Cerebellar cortex (tissue), 1 donor: ENCODE data around the gene CYP4F12.

Experiments used
- DNase-seq: peaks from one replicate; pipeline ENCODE4 v3.0.0-alpha.2; 2015; ENCODE audit warnings: low spot score

CYP4F12 gene, protein sequence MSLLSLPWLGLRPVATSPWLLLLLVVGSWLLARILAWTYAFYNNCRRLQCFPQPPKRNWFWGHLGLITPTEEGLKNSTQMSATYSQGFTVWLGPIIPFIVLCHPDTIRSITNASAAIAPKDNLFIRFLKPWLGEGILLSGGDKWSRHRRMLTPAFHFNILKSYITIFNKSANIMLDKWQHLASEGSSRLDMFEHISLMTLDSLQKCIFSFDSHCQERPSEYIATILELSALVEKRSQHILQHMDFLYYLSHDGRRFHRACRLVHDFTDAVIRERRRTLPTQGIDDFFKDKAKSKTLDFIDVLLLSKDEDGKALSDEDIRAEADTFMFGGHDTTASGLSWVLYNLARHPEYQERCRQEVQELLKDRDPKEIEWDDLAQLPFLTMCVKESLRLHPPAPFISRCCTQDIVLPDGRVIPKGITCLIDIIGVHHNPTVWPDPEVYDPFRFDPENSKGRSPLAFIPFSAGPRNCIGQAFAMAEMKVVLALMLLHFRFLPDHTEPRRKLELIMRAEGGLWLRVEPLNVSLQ

DNA sequence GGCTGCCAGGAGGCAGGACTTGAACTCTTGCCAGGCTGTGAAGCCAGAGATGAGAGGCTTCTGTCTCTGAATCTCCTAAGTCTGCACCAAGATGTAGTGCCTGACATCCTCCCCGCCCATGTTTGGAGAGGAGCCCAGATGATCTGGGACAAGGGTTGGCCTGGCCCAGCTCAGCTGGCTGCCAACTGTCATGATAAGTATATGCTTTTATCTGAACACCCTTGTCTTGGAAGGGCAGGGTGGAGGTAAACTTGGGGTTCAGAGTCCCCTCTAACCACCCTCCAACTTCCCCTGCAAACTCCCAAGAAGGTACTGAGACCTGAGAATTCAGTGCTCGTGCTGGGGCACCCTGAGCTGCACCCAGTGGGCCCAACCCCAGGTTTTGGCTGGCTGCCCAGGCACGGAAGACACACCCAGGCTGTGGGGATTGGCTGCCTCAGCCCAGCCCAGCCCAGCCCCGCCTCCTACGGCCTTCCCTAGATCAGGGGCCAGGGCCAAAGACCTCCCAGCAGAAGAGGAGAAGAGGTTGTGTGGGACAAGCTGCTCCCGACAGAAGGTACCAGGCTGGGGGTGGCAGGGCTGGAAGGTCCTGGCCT, at the start of gene CYP4F12:
Gene CYP4F12 (plus strand): TSS at position 508 of the 596 bp plus-strand sequence. CDS start 443 bp downstream, outside the sequence.
- DNase-seq, result peak; percentile 33

GRCh38 chr19:15623711-15624318, 49.1 kb upstream of the CYP4F12 start:
- no peak for DNase-seq

DNA sequence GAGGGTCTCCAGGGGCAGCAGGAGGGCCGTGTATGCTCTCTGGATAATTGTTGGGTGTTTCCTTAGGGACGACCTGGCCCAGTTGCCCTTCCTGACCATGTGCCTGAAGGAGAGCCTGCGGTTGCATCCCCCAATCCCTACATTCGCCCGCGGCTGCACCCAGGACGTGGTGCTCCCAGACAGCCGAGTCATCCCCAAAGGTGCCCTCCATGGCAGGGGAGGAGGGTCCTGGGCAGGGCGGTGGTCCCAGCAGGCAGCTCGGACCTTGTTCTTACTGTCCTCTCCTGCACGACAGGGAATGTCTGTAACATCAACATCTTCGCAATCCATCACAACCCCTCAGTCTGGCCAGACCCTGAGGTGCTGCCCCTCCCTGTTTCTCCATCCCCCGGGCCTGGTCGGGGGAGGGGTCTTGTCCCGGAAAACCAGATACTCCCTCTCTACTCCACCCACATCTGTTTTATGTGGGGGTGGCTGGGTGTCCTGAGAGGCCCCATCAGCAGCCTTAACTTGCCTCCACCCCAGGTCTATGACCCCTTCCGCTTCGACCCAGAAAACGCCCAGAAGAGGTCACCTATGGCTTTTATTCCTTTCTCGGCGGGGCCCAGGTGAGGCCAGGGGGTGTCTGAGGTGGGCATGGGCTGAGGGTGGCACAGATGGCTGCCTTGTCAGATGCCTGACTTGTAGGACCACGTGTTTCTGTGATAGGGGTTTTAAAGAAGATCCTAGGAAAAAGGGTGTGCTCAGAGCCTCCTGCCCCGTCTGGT, 44.5 kb upstream of the CYP4F12 start:
- no peak for DNase-seq

DNA sequence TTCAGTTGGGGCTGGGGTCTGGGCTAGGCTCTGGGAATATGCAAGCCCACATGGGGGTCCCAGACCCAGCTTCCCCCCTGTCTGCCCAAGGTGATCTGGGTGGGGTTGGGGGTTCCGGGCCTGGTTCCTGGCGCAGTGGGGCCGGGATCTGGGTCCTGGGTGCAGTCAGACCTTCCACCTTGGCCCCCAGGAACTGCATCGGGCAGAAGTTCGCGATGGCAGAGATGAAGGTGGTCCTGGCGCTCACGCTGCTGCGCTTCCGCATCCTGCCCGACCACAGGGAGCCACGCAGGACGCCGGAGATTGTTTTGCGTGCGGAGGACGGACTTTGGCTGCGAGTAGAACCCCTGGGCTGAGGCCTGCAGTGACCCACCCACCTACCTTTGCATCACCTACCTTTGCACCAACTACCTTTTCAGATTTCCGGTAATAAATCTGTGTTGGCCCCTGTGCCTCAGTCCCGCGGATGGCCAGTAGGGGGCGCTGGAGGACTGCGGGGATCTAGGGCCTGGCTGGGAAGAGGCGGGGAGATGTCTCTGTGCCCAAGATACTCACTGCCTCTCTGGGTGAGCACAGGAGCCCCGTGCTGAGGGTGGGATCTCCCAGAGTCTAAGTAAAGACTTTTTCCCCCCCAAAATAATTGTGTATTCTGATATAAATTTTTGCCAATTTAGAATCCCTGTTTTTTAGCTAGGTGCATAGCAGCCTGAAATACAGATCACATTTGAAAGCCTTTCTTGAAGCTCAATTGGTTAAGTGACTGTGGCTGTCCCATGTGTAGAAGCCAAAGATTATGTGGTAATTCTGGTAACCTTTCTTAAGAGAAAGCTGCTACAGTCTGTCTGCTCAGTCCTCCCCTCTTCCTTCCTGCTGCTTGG, 43.6 kb upstream of the CYP4F12 start:
- peak; percentile 71 for DNase-seq

GRCh38 chr19:15631817-15632216, 41.1 kb upstream of the CYP4F12 start:
- peak; percentile 41 for DNase-seq

DNA sequence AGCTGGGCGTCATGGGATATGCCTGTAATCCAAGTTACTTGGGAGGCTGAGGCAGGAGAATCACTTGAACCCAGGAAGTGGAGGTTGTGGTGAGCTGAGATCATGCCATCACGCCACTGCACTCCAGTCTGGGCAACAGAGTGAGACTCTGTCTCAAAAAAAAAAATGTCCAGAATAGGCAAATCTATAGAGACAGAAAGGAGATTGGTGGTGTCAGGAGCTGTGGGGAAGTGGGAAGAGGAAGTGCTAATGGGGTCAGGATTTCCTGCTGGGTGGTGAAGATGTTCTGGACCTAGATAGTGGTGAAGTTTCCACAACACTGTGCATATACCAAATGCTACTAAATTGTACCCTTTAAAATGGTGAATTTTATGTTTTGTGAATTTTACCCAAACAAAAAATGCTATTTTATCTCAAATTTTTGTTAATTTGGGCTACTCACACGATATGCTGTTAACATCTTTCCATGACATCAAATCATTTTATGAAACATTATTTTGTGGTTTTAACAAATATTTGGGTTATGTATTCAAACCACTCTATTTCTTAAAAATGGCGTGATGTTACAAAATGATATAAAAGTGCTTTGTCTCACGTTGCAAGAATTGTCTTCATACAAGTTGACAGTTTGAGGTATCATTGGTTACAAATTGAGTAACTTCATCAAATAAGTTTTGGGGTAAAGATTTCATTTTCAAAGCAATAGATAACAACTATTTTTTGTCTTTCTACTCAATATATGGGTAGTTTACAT, 39.6 kb upstream of the CYP4F12 start:
- DNase-seq, result no peak

DNA sequence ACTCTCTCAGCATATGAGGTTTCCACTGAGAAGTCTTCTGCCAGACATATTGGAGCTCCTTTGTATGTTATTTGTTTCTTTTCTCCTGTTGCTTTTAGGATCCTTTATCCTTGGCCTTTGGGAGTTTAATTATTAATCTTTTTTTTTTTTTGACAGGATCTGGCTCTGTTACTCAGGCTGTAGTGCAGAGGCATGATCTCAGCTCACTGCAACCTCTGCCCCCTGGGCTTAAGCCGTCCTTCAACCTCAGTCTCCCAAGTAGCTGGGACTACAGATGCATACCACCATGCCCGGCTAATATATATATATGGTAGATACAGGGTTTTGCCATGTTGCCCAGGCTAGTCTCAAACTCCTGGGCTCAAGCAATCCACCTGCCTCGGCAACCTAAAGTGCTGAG, 38.8 kb upstream of the CYP4F12 start:
- no peak for DNase-seq

DNA sequence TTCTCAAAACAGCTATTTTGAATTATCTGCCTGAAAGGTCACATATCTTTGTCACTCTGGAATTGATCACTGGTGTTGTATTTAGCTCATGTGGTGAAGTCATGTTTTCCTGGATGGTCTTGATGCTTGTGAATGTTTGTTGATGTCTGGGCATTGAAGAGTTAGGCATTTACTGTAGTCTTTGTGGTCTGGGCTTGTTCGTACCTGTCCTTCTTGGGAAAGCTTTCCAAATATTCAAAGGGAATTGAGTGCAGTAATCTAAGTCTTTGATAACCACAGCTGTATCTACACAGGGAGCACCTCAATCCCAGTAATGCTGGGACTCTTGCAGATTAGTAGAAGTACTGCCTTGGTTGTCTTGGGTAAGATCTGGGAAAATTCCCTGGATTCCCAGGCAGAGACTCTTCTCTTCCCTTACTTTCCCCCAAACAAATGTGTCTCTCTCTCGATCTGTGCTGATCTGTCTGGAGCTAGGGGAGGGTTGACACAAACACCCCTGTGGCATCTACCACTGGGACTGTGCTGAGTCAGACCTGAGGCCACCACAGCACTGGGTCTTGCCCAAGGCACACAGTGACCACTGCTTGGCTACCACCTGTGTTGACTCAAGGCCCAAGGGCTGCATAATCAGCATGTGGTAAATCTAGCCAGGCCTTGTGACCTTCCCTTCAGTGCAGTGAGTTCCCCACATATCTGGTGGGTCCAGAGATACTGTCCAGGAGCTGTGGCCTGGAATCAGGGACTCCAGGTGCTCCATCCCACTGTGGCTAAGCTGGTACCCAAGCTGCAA, 37.7 kb upstream of the CYP4F12 start:
- DNase-seq, result no peak

GRCh38 chr19:15636026-15636425, 36.9 kb upstream of the CYP4F12 start:
- no peak for DNase-seq

- no peak for DNase-seq
Observed at GRCh38 chr19:15639596-15639995, 33.3 kb upstream of the CYP4F12 start.

- no peak for DNase-seq
Observed at GRCh38 chr19:15640294-15640903, 32.5 kb upstream of the CYP4F12 start, which contains the start of gene CYP4F3. Gene CYP4F3, plus strand, starts transcription at chr19:15640897. Its CDS starts 519 bp downstream, at chr19:15641416.

DNA sequence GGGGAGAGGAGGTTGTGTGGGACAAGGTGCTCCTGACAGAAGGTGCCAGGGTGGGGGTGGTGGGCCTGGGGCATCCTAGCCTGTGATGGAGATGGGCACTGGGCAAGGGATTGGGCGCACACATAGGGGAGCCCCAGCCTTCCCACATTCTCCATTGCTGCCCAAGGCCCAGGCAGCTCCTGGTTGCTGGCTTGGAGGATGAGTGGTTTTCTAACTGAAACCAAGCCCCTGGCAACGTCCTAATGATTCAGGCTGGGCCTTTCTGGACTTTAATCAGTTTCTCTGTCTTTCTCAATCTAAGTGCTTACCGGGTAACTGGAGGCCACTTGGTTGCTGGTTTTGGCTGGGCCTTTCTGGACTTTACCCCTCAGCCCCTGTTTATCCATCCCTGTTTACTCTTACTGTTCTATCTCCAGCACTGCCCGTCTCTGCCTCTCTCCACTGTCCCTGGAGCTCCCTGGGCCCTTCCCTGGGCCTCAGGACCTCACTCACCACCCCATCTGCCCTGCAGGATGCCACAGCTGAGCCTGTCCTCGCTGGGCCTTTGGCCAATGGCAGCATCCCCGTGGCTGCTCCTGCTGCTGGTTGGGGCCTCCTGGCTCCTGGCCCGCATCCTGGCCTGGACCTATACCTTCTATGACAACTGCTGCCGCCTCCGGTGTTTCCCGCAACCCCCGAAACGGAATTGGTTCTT, 31.8 kb upstream of the CYP4F12 start:
- no peak for DNase-seq

- no peak for DNase-seq
Observed at GRCh38 chr19:15641901-15642491, 30.9 kb upstream of the CYP4F12 start.

DNA sequence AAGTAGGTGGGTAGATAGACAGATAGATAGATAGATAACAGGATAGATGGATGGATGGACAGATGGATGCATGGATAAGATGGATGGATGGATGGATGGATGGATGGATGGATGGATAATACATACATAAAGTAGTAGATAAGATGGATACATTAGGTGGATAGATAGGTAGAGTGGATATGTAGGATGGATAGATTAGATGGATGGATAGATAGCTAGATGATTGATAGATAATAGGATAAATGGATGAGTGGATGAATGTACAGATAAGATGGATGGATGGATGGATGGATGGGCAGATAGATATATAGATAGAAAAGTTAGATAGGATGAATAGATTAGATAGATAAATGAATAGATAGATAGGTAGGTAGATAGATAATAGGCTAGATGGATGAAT, 30.1 kb upstream of the CYP4F12 start:
- DNase-seq, result no peak

GRCh38 chr19:15643387-15643786, 29.5 kb upstream of the CYP4F12 start:
- DNase-seq, result no peak

GRCh38 chr19:15644066-15644741, 28.7 kb upstream of the CYP4F12 start:
- DNase-seq, result no peak

GRCh38 chr19:15644816-15645215, 28.1 kb upstream of the CYP4F12 start:
- no peak for DNase-seq
